H1 (cell line): Measurements from ENCODE around the gene PLEKHG5. TPM values are rescaled to one million over a fixed set of nuclear protein-coding genes. Genes with fewer than 3 reads are reported as not detected.

Source experiments
- BRCA1 ChIP-seq: IDR thresholded peaks from 2 replicates; pipeline ENCODE4 v1.6.1; 2012; ENCODE audit warnings: low read depth, low read length, improper control_type of control experiment
- CHD7 ChIP-seq: fragments of 300-600 bp; sonication (generic); IDR thresholded peaks from 2 replicates; pipeline ENCODE4 v1.7.1; 2012; ENCODE audit warnings: low read length, moderate library complexity, mild to moderate bottlenecking, inconsistent platforms; ENCODE audit not compliant: insufficient replicate concordance
- CTBP2 ChIP-seq: IDR thresholded peaks from 2 replicates; pipeline ENCODE4 v1.7.0; 2011; ENCODE audit warnings: borderline replicate concordance, mild to moderate bottlenecking, moderate library complexity, mixed read lengths, low read length; ENCODE audit not compliant: insufficient read depth, insufficient read length
- CTCF ChIP-seq, 3 experiments: IDR thresholded peaks; 1 replicate in 2 of 3; 2 replicates in 1 of 3; pipeline versions ENCODE4 v1.5.1 to v1.6.1; 2011; ENCODE audit warnings: low read length in 3 of 3, mild to moderate bottlenecking in 3 of 3, inconsistent platforms in 2 of 3, low read depth in 1 of 3, moderate library complexity in 1 of 3; ENCODE audit not compliant: insufficient read depth in 1 of 3; ENCODE audit errors: control extremely low read depth in 1 of 3
- E2F6 ChIP-seq: IDR thresholded peaks from 2 replicates; pipeline ENCODE4 v1.6.1; 2012; ENCODE audit warnings: inconsistent platforms
- POLR2AphosphoS5 ChIP-seq: IDR thresholded peaks from 2 replicates; pipeline ENCODE4 v1.6.1; 2011; ENCODE audit warnings: low read depth, low read length
- TAF7 ChIP-seq: optimal IDR thresholded peaks from 2 replicates; pipeline ENCODE3; 2011; ENCODE audit warnings: low read depth, mild to moderate bottlenecking, inconsistent platforms, low read length, moderate library complexity, borderline replicate concordance
- polyA plus RNA-seq, 7 experiments: library from polyadenylated mRNA; depleted of rRNA in 3 of 7; stranded (reverse) in 5 of 7; unstranded in 2 of 7; fragments of >200 nt in 5 of 7; fragments of 200-250 nt in 2 of 7; gene quantifications; 1 replicate in 5 of 7; 2 replicates in 1 of 7; 4 replicates in 1 of 7; pipeline versions ENCODE4 v1.2.1 to v1.2.3, GENCODE V29; 2011 to 2013; ENCODE audit warnings: missing spikeins in 2 of 7, mixed read lengths in 2 of 7
- total RNA-seq: library from RNA; stranded (reverse); fragmentation: NEBNext Ultra II Directional; extraction: Animal tissue kit (Norgen Biotek cat#: 25700); gene quantifications from 2 replicates; pipeline ENCODE4 v1.2.1, GENCODE V29; 2021

PLEKHG5 gene
- total and polyA plus RNA-seq, 2 of the 8 experiments (the other 6 are each of a cell fraction or from before 2014, with no cell fraction given) = 10.4 to 13.8 TPM

GRCh38 chr1:6426277-6426971 is 65.0 kb downstream of the PLEKHG5 start (continued):
- no peak for TF ChIP-seq CHD7
- TF ChIP-seq E2F6 = no peak
- TF ChIP-seq BRCA1 = no peak
- no peak for TF ChIP-seq CTBP2
- TF ChIP-seq POLR2AphosphoS5 = no peak
- TF ChIP-seq TAF7 = no peak
- TF ChIP-seq CTCF (IDR thresholded peaks at IDR 0.05; ENCODE audit: control extremely low read depth in 1 of 3, insufficient read depth in 1 of 3, low read depth in 1 of 3, low read length in 3 of 3) = no peak
